Esophagus muscularis mucosa (tissue), 4 donors: ENCODE measurements around the gene SORCS2. TPM values are rescaled to one million over a fixed set of nuclear protein-coding genes. Genes with fewer than 3 reads are reported as not detected.

ENCODE experiments used
- DNase-seq: peaks from one replicate; pipeline ENCODE4 v3.0.0-alpha.2; 2017; ENCODE audit errors: extremely low spot score
- H3K27ac ChIP-seq, 4 donors: fragments of 200-600 bp; sonication (generic); replicated peaks in 1 of 4; 1 replicate in 3 of 4; 2 replicates in 1 of 4; pipeline ENCODE4 v1.5.1; 2016 to 2019; ENCODE audit warnings: mild to moderate bottlenecking in 1 of 4
- H3K27me3 ChIP-seq, 4 donors: fragments of 200-600 bp; sonication (generic); one replicate each; pipeline versions ENCODE4 v1.5.1 to v1.6.0; 2016 to 2019
- H3K36me3 ChIP-seq, 4 donors: fragments of 200-600 bp; sonication (generic); one replicate each; pipeline ENCODE4 v1.5.1; 2016 to 2019
- H3K4me1 ChIP-seq, 4 donors: fragments of 200-600 bp; sonication (generic); one replicate each; pipeline ENCODE4 v1.5.1; 2016 to 2019
- H3K4me3 ChIP-seq, 4 donors: fragments of 200-600 bp; sonication (generic); 1 replicate in 2 of 4; 2 replicates in 2 of 4; pipeline ENCODE4 v1.5.1; 2016 to 2019; ENCODE audit warnings: mild to moderate bottlenecking in 4 of 4, moderate library complexity in 1 of 4
- H3K9me3 ChIP-seq, 4 donors: fragments of 200-600 bp; sonication (generic); 1 replicate in 3 of 4; 2 replicates in 1 of 4; pipeline ENCODE4 v1.5.1; 2016 to 2019
- CTCF ChIP-seq, 3 experiments: fragments of 200-600 bp in 2 of 3; fragments of 450-650 bp in 1 of 3; sonication (generic) in 2 of 3; IDR thresholded peaks; one replicate each; pipeline ENCODE4 v1.5.1; 2017 to 2019; ENCODE audit warnings: antibody characterized with exemption in 3 of 3, mild to moderate bottlenecking in 2 of 3, moderate library complexity in 1 of 3
- EP300 ChIP-seq: sonication (generic); formaldehyde crosslinking; IDR thresholded peaks from one replicate; pipeline ENCODE4 v1.6.1; 2017; ENCODE audit warnings: antibody characterized with exemption
- POLR2A ChIP-seq: fragments of 450-650 bp; IDR thresholded peaks from one replicate; pipeline ENCODE4 v1.6.1; 2017; ENCODE audit warnings: antibody characterized with exemption, moderate library complexity, mild to moderate bottlenecking, low read depth
- POLR2AphosphoS5 ChIP-seq, 2 donors: sonication (generic); formaldehyde crosslinking; IDR thresholded peaks; one replicate each; pipeline ENCODE4 v1.6.1; 2017; ENCODE audit warnings: antibody characterized with exemption in 2 of 2
- WGBS: methylation state at CpG from one replicate; pipeline ENCODE4 v1.1.5; 2018; 5-methylcytosine and 5-hydroxymethylcytosine counted together
- intact Hi-C: fragments of 100-400 bp; cut with DNase I; formaldehyde crosslinking; loops from one replicate; pipeline ENCODE4 v1.15.1; 2023
- total RNA-seq, 4 donors: library from RNA; depleted of rRNA; stranded (reverse); fragments of >200 nt; gene quantifications; one replicate each; pipeline versions ENCODE4 v1.1.0 to v1.2.1, GENCODE V29; 2016

SORCS2 gene
- total RNA-seq, 4 donors from 2014 or later: 3.3 to 10.1 (median 4.3) TPM

- 92% methylated on average over 7 of the region's 10 CpGs for WGBS
- intact Hi-C loops: no loop called here
- Histone ChIP-seq H3K27me3 (no peaks in the 10 kb centered on the region), H3K36me3 (no peaks in the 10 kb centered on the region), H3K4me1 (peaks cover 0 to 16% (median 2%) of the 10 kb centered on the region in 4 donors), H3K4me3 (no peak overlapping the region), H3K27ac (no peak overlapping the region), H3K9me3 (no peaks in the 10 kb centered on the region)
- no peak for TF ChIP-seq CTCF (IDR thresholded peaks at IDR 0.05)
- TF ChIP-seq POLR2AphosphoS5 (IDR thresholded peaks at IDR 0.05): no peak
- TF ChIP-seq EP300: no peak
- TF ChIP-seq POLR2A: no peak
- no peak for DNase-seq
Measured at GRCh38 chr4:7304436-7304835, 112.1 kb downstream of the SORCS2 start.

- 84% methylated on average over 16 of the region's 22 CpGs for WGBS
- Histone ChIP-seq H3K27me3 (no peaks in the 10 kb centered on the region), H3K4me1 (peaks cover 0 to 16% (median 2%) of the 10 kb centered on the region in 4 donors), H3K4me3 (no peak overlapping the region), H3K36me3 (no peaks in the 10 kb centered on the region), H3K9me3 (no peaks in the 10 kb centered on the region), H3K27ac (no peak overlapping the region)
- no peak for DNase-seq
- no peak for TF ChIP-seq POLR2AphosphoS5 (IDR thresholded peaks at IDR 0.05)
- no peak for TF ChIP-seq CTCF (IDR thresholded peaks at IDR 0.05)
- no peak for TF ChIP-seq EP300
- TF ChIP-seq POLR2A: no peak
- intact Hi-C loops: no loop called here
Measured at GRCh38 chr4:7306021-7306965, 114.0 kb downstream of the SORCS2 start.

- Histone ChIP-seq H3K9me3 (no peaks in the 10 kb centered on the region), H3K27ac (no peak overlapping the region), H3K4me1 (peaks cover 0 to 16% (median 2%) of the 10 kb centered on the region in 4 donors), H3K4me3 (no peak overlapping the region), H3K36me3 (no peaks in the 10 kb centered on the region), H3K27me3 (no peaks in the 10 kb centered on the region)
- intact Hi-C loops: no loop called here
- WGBS: 75% methylated on average over 10 of the region's 11 CpGs
- DNase-seq: no peak
- TF ChIP-seq CTCF (IDR thresholded peaks at IDR 0.05) (no peak), EP300 (no peak), POLR2AphosphoS5 (IDR thresholded peaks at IDR 0.05) (no peak), POLR2A (no peak)
Measured at GRCh38 chr4:7306986-7307385, 114.6 kb downstream of the SORCS2 start.

DNA sequence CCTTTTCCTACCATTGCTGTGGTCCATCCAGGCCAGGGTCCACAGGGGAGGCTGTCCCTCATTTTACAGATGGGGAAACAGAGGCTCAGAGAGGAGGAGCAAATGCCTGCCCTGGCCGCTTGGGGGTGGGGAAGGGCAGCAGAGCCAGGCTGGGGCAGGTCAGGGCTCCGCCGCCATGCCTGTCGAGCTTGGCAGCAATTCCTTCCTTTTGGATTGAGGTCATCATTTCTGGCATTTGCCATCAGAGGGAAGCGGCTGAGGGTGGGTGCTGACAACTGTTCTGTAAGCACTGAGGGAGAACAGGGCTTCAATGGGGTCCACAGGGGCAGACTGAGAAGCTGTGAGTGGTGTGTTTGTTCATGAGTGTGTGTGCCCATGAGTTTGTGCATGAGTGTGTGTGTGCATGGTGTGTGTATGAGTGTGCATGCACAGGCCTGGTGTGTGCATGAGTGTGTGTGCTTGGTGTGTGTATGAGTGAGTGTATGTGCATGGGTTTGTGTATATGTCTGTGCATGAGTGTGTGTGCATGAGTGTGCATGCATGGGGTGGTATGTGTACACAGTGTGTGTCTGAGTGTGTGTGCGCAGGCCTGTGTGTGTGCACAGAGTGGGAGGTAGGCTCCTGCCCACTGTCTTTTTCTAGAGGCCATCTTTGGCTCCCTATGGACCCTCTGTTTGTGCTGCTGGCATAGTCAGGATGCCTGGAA, 115.2 kb downstream of the SORCS2 start:
- Histone ChIP-seq H3K27ac (no peak overlapping the region), H3K9me3 (no peaks in the 10 kb centered on the region), H3K4me1 (peaks cover 0 to 16% (median 3%) of the 10 kb centered on the region in 4 donors), H3K4me3 (no peak overlapping the region), H3K27me3 (no peaks in the 10 kb centered on the region), H3K36me3 (no peaks in the 10 kb centered on the region)
- no peak for DNase-seq
- no peak for TF ChIP-seq POLR2AphosphoS5 (IDR thresholded peaks at IDR 0.05)
- no peak for TF ChIP-seq CTCF (IDR thresholded peaks at IDR 0.05)
- TF ChIP-seq POLR2A: no peak
- TF ChIP-seq EP300: no peak
- intact Hi-C loops: no loop called here
- WGBS: 77% methylated on average over 5 of the region's 6 CpGs
